Measurements from ENCODE around the gene CZIB. TPM values are rescaled to one million over a fixed set of nuclear protein-coding genes. Genes with fewer than 3 reads are reported as not detected.

The CZIB gene
- total and polyA plus RNA-seq, 2 experiments from 2014 or later, result 49.7 to 76.6 TPM

DNA sequence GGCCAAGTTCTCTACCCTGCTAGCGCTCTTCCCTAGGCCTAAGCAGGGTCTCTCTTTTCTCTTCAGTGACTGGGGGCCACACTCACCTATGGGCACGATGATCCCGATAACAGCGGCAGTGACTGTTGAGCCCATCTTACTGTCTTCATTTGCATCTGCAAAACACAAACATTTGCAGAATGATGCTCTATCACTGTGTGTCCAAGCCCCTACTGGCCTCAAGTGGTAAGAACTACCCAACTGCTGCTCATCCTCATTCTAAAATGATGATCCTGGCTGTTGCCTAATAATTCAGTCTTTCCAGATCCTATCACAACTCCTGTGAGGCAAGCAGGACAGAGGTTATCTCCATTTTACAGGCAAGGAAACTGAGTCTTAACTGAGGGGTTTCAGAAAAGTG is 34.6 kb upstream of the CZIB start:
- WGBS, 2 experiments (ENCODE audit: low coverage in 1 of 2, low lambda C conversion rate in 2 of 2, missing lambda C conversion rate in 2 of 2), result 98 to 99% methylated on average over 4 of the region's 4 CpGs
- no peak for TF ChIP-seq EZH2 (IDR thresholded peaks at IDR 0.05; ENCODE audit: insufficient read depth, poor library complexity, severe bottlenecking)
- Histone ChIP-seq H3K27ac (no peak overlapping the region), H3K9me2 (ENCODE audit: insufficient read depth) (no peaks in the 10 kb centered on the region), H3F3A (ENCODE audit: insufficient read depth) (peaks cover 5% of the 10 kb centered on the region; the same call in 1 of the 2 replicates), H3K4me3 (no peak overlapping the region), H2AFZ (no peak overlapping the region), H3K4me2 (ENCODE audit: unreplicated experiment) (no peak overlapping the region), H4K20me1 (ENCODE audit: insufficient read depth) (no peaks in the 10 kb centered on the region), H3K9ac (no peak overlapping the region), H3K9me3 (ENCODE audit: low read depth) (no peaks in the 10 kb centered on the region), H3K4me1 (ENCODE audit: insufficient read depth) (peaks cover 16% of the 10 kb centered on the region; the same call in 1 of the 2 replicates), H3K36me3 (ENCODE audit: low read depth) (no peaks in the 10 kb centered on the region), H3K79me2 (ENCODE audit: insufficient read depth) (no peaks in the 10 kb centered on the region), H3K27me3 (replicated peaks; ENCODE audit: insufficient read depth) (no peaks in the 10 kb centered on the region)
- in situ Hi-C loops (cut with MboI), result no loop called here
- peak; percentile 29 for DNase-seq

DNA sequence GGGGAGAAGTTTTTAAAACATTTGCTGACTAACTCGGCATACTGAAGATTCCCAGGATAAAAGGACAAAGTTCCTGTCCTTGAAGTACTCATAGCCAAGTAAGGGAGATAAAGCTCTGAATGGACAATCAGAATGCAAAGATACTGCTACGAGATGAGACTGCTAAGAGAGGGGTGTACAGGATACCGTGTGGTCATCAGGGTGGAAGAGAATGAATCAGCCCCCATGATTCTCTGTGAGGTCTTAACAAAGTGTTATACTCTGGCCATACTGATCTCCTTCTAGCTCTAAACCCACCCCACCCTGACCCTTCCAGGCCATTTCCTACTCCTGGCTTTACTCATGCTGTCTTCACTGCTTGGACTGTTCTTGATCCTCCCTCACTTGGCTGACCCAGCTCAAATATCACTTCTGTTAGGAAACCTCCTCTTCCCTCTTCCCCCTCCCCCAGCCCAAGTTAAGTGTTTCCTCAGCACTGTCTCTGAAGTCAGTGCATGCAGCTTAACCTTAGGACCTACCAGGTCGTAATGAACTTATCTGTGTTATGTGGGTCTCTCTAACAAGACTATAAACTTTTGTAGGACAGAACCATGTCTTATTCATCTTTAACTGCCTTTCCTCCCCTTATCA is 33.7 kb upstream of the CZIB start:
- H3K4me1 ChIP-seq (ENCODE audit: insufficient read depth), result peaks cover 16% of the 10 kb centered on the region; the same call in 1 of the 2 replicates
- peak overlapping the region; percentile 33 for H2AFZ ChIP-seq
- no peaks in the 10 kb centered on the region for H3K9me3 ChIP-seq (ENCODE audit: low read depth)
- in situ Hi-C loops (cut with MboI), result no loop called here
- H3K9ac ChIP-seq, result no peak overlapping the region
- H3K36me3 ChIP-seq (ENCODE audit: low read depth), result no peaks in the 10 kb centered on the region
- H3K79me2 ChIP-seq (ENCODE audit: insufficient read depth), result no peaks in the 10 kb centered on the region
- H4K20me1 ChIP-seq (ENCODE audit: insufficient read depth), result no peaks in the 10 kb centered on the region
- TF ChIP-seq EZH2 (IDR thresholded peaks at IDR 0.05; ENCODE audit: insufficient read depth, poor library complexity, severe bottlenecking) (no peak), EZH2phosphoT487 (IDR thresholded peaks at IDR 0.05; ENCODE audit: insufficient read depth, low read depth) (no peak)
- H3K27me3 ChIP-seq (replicated peaks; ENCODE audit: insufficient read depth), result no peaks in the 10 kb centered on the region
- H3K4me2 ChIP-seq (ENCODE audit: unreplicated experiment), result no peak overlapping the region
- no peak overlapping the region for H3K4me3 ChIP-seq
- H3F3A ChIP-seq (ENCODE audit: insufficient read depth), result peaks cover 5% of the 10 kb centered on the region; the same call in 1 of the 2 replicates
- H3K27ac ChIP-seq, result peak overlapping the region; percentile 26; the same call in 1 of the 2 replicates
- DNase-seq, result peak; percentile 32
- H3K9me2 ChIP-seq (ENCODE audit: insufficient read depth), result no peaks in the 10 kb centered on the region
- WGBS, 2 experiments (ENCODE audit: low coverage in 1 of 2, low lambda C conversion rate in 2 of 2, missing lambda C conversion rate in 2 of 2), result 91 to 93% methylated on average over 4 of the region's 4 CpGs

- Histone ChIP-seq H3K79me2 (ENCODE audit: insufficient read depth) (no peaks in the 10 kb centered on the region), H3K9ac (no peak overlapping the region), H3K9me3 (ENCODE audit: low read depth) (no peaks in the 10 kb centered on the region), H3K4me1 (ENCODE audit: insufficient read depth) (peaks cover 22% of the 10 kb centered on the region), H3K4me3 (no peak overlapping the region), H4K20me1 (ENCODE audit: insufficient read depth) (no peaks in the 10 kb centered on the region), H3K27ac (no peak overlapping the region), H3K36me3 (ENCODE audit: low read depth) (no peaks in the 10 kb centered on the region), H3F3A (ENCODE audit: insufficient read depth) (peaks cover 14% of the 10 kb centered on the region), H3K4me2 (ENCODE audit: unreplicated experiment) (no peak overlapping the region), H3K9me2 (ENCODE audit: insufficient read depth) (no peaks in the 10 kb centered on the region), H3K27me3 (replicated peaks; ENCODE audit: insufficient read depth) (no peaks in the 10 kb centered on the region), H2AFZ (no peak overlapping the region)
- 93 to 95% methylated on average over 4 of the region's 4 CpGs for WGBS, 2 experiments (ENCODE audit: low coverage in 1 of 2, low lambda C conversion rate in 2 of 2, missing lambda C conversion rate in 2 of 2)
- TF ChIP-seq EZH2phosphoT487 (IDR thresholded peaks at IDR 0.05; ENCODE audit: insufficient read depth, low read depth), result no peak
- in situ Hi-C loops (cut with MboI), result no loop called here
- DNase-seq, result no peak
These were observed 29.9 kb upstream of the CZIB start for GRCh38 chr1:53250325-53250724.

GRCh38 chr1:53249706-53250105 is 29.3 kb upstream of the CZIB start:
- Histone ChIP-seq H3K9ac (no peak overlapping the region), H3K9me3 (ENCODE audit: low read depth) (no peaks in the 10 kb centered on the region), H4K20me1 (ENCODE audit: insufficient read depth) (no peaks in the 10 kb centered on the region), H3K9me2 (ENCODE audit: insufficient read depth) (no peaks in the 10 kb centered on the region), H3F3A (ENCODE audit: insufficient read depth) (peaks cover 14% of the 10 kb centered on the region), H3K27me3 (replicated peaks; ENCODE audit: insufficient read depth) (no peaks in the 10 kb centered on the region), H3K4me3 (no peak overlapping the region), H2AFZ (no peak overlapping the region), H3K27ac (no peak overlapping the region), H3K36me3 (ENCODE audit: low read depth) (no peaks in the 10 kb centered on the region), H3K79me2 (ENCODE audit: insufficient read depth) (no peaks in the 10 kb centered on the region), H3K4me2 (ENCODE audit: unreplicated experiment) (no peak overlapping the region), H3K4me1 (ENCODE audit: insufficient read depth) (peaks cover 22% of the 10 kb centered on the region)
- no peak for TF ChIP-seq EZH2phosphoT487 (IDR thresholded peaks at IDR 0.05; ENCODE audit: insufficient read depth, low read depth)
- no peak for TF ChIP-seq EZH2 (IDR thresholded peaks at IDR 0.05; ENCODE audit: insufficient read depth, poor library complexity, severe bottlenecking)
- DNase-seq, result no peak
- in situ Hi-C loops (cut with MboI), result no loop called here
- 84 to 86% methylated on average over 3 of the region's 3 CpGs for WGBS, 2 experiments (ENCODE audit: low coverage in 1 of 2, low lambda C conversion rate in 2 of 2, missing lambda C conversion rate in 2 of 2)
